RCC 7860 (cell line): ENCODE measurements around the gene PTPRG.

Source experiments
- DNase-seq: peaks from one replicate; pipeline ENCODE4 v3.0.0-alpha.2; 2015; ENCODE audit warnings: low spot score
- FAIRE-seq: peaks from 2 replicates; lab custom pipeline; 2012; peaks lifted over from hg19 to GRCh38; lab: Jason Lieb, UNC

The PTPRG gene

GRCh38 chr3:61936344-61936937 lies 375.1 kb downstream of the PTPRG start:
- FAIRE-seq (no peak), DNase-seq (no peak)

DNA sequence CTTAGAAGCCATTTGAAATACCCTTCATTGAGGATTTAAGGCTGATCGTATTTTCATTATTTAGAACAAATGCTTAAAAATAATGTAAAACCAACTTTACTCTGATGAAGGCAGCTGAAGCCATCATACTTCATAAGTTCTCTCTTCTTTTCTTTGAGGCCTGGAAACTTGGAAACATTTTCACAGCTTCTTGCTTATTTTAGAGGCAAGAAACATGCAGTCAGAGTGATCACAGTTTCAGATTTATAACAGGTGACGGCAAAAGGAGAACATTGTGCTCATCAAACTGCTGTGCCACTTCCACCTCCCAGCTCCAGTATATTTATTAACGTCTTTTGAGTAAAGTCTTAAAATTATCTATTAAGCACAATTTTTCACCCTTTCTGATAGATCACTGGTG lies 376.1 kb downstream of the PTPRG start:
- DNase-seq = no peak
- no peak for FAIRE-seq

- DNase-seq (no peak), FAIRE-seq (no peak)
Measured at GRCh38 chr3:61938878-61939549, 377.6 kb downstream of the PTPRG start.

- DNase-seq (no peak), FAIRE-seq (peak; percentile 52)
Measured at GRCh38 chr3:61940236-61940635, 378.9 kb downstream of the PTPRG start.

DNA sequence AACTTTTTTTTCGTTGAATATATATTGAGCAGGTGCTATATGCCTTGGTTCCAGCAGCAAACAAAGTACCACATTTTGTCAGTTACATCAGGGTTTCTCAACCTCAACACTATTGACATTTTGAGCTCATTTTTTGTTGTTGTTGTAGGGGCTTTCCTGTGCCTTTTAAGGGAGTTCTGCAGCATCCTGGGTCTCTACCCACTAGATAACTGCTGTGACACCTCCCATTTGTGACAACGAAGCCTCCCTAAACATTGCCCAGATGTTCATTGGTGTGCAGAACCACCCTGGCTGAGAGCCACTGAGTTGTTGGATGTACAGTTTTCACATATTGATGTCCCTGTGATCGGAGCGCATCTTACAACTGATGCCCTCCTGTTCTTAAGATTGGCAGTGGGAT lies 382.6 kb downstream of the PTPRG start:
- FAIRE-seq (no peak), DNase-seq (no peak)

- FAIRE-seq (no peak), DNase-seq (no peak)
Measured at GRCh38 chr3:61944726-61945125, 383.4 kb downstream of the PTPRG start.

DNA sequence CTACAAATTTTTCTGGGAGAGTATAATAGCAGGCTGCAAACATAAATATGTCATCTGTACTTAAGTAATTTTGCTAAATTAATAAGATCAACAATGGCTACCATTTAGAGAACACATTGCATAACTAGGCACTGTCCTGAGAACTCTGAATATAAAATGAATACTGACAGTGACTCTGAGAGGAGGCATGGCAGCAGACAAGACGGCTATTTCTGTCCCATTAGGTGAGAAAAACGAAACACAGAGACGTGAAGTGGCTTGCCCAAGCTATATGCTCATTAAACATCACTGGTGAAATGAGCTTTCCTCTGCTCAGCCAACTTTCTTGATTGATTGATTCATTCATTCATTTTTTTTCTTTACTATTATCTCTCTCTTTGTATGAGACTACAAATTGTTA lies 384.3 kb downstream of the PTPRG start:
- DNase-seq = no peak
- FAIRE-seq = no peak

- FAIRE-seq = no peak
- DNase-seq = no peak
Measured at GRCh38 chr3:61946570-61947324, 385.4 kb downstream of the PTPRG start.

GRCh38 chr3:61947456-61947855 lies 386.1 kb downstream of the PTPRG start:
- FAIRE-seq (no peak), DNase-seq (no peak)

GRCh38 chr3:61948699-61949305 lies 387.4 kb downstream of the PTPRG start:
- FAIRE-seq = no peak
- DNase-seq = no peak

- FAIRE-seq = no peak
- no peak for DNase-seq
Measured at GRCh38 chr3:61954097-61954540, 392.7 kb downstream of the PTPRG start.

DNA sequence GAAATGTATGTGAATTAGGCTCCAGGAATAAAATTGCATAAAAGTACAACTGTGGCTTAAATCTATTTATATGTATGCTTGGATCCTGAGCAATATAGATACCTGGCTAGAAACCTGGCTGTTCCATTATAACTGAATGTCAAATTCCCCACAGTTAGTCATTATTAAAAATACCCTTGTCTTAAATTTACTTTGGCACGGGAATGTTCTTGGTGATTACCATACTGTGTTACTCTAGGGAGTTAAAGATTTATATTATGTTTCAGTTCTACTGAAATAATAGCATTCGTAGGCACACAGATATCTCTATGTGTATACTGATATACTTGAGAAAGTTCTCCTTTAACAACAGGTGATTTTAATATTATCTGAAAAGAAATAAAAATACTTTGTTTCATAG lies 394.1 kb downstream of the PTPRG start:
- FAIRE-seq (peak; percentile 24), DNase-seq (no peak)

DNA sequence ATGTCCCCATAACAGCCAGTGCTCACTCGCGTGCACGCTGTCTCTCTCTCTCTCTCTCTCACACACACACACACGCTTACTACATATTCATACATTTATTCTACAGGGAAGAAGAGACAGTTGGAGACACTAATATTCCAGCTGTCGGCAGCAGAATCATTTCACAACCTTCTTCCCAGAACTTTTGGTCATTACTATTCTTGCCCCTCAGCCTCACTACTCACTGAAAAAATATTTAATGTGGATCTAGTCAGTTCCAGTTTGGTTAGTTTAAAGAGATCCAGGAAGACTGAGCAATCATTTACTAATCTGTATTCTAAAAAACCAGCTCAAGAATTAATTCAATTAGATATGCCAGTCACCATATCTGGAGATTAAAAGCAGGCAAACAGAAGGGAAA lies 394.9 kb downstream of the PTPRG start:
- DNase-seq = peak; percentile 47
- peak; percentile 89 for FAIRE-seq

GRCh38 chr3:61957259-61957658 lies 395.9 kb downstream of the PTPRG start:
- FAIRE-seq = no peak
- DNase-seq = no peak

DNA sequence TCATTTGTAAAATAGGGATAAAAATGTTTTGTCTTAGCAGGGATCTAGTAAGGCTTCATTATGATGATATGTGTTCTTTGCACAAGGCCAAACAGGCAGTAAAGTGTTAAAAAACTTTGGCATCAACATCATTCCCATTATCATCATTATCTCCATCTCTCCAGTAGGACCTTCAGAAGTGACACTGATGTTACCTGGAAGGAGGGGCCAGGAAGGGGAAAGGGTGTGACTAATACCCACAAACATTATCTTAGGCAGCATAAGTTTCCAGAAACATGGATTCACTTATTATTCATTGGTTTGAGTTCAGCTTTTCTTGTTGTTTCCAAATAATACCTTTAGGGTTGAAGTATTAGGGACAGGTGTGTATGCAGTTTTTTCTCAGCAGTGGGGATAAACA lies 399.6 kb downstream of the PTPRG start:
- DNase-seq (no peak), FAIRE-seq (no peak)

GRCh38 chr3:61961900-61962299 lies 400.5 kb downstream of the PTPRG start:
- no peak for FAIRE-seq
- no peak for DNase-seq

GRCh38 chr3:61964566-61964965 lies 403.2 kb downstream of the PTPRG start:
- peak; percentile 67 for FAIRE-seq
- DNase-seq = peak; percentile 39

DNA sequence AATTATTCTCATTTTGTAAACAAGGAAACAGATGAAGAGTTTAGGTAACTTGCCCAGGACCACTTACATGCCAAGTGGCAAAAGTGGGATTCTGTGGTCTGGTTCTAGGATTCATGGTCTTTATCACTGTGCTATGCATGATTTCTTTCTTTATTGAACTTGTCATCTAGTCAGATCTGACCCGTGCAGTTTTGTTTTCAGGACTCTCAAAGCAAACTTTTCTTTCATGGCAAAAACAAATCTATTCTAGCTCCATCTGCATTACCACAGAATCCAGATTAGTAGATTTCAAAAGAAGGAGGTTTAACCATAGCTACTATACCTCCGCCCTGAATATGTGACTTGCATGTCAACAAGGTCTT lies 404.4 kb downstream of the PTPRG start:
- FAIRE-seq (no peak), DNase-seq (no peak)

- DNase-seq = peak; percentile 60
- no peak for FAIRE-seq
Measured at GRCh38 chr3:61966200-61966599, 404.8 kb downstream of the PTPRG start.

- no peak for DNase-seq
- no peak for FAIRE-seq
Measured at GRCh38 chr3:61967019-61967418, 405.6 kb downstream of the PTPRG start.

GRCh38 chr3:61967937-61968336 lies 406.6 kb downstream of the PTPRG start:
- DNase-seq (no peak), FAIRE-seq (no peak)

DNA sequence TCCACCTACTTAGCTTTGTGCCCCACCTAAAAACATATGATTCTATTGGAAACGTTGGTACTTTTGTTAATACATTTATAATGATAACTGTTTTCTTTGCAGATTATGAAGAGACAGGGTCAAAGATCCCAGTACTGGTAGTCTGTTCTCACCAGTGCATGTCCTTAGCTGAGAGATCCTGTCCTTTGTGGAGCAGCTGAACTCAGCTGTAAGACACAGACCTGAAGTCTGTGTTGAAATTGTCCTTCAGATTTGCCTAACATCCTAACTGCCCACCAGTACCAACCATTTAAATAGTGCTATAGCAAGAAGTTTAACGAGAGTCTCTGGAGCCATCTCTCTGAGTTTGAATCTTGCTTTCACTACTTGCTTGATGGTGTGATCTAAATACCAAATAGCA lies 413.3 kb downstream of the PTPRG start:
- DNase-seq (no peak), FAIRE-seq (no peak)
